OCI-LY1 (cell line): Measurements from ENCODE around the gene NOL3.

Experiments used
- H2AFZ ChIP-seq: fragments of 200-600 bp; sonication (generic), shearing (Covaris generic); 2 replicates; pipeline ENCODE4 v1.6.0; 2014; ENCODE audit warnings: antibody characterized with exemption, mild to moderate bottlenecking, low read length
- H3F3A ChIP-seq: fragments of 200-600 bp; sonication (generic), shearing (Covaris generic); 2 replicates; pipeline ENCODE4 v1.6.0; 2014; ENCODE audit warnings: mild to moderate bottlenecking, antibody characterized with exemption, low read length, moderate library complexity; ENCODE audit not compliant: insufficient read depth
- H3K27ac ChIP-seq: fragments of 200-600 bp; sonication (generic); 2 replicates; pipeline ENCODE4 v1.5.1; 2014; ENCODE audit warnings: low read length, mixed run types, mild to moderate bottlenecking, low read depth; ENCODE audit not compliant: poor library complexity, severe bottlenecking
- H3K27me3 ChIP-seq: fragments of 200-600 bp; sonication (generic); 2 replicates; pipeline ENCODE4 v1.6.0; 2014; ENCODE audit warnings: antibody characterized with exemption, mild to moderate bottlenecking, low read length, moderate library complexity; ENCODE audit not compliant: insufficient read depth
- H3K36me3 ChIP-seq: fragments of 200-600 bp; sonication (generic); 2 replicates; pipeline ENCODE4 v1.6.1; 2014; ENCODE audit warnings: mild to moderate bottlenecking, antibody characterized with exemption, low read length, moderate library complexity, mixed read lengths; ENCODE audit not compliant: insufficient read depth
- H3K4me1 ChIP-seq: fragments of 200-600 bp; sonication (generic); 2 replicates; pipeline ENCODE4 v1.5.1; 2014; ENCODE audit warnings: mild to moderate bottlenecking, low read length, moderate library complexity; ENCODE audit not compliant: insufficient read depth, severe bottlenecking
- H3K4me2 ChIP-seq: fragments of 200-600 bp; sonication (generic), shearing (Covaris generic); 2 replicates; pipeline ENCODE4 v1.6.1; 2014; ENCODE audit warnings: low read length
- H3K4me3 ChIP-seq: fragments of 200-600 bp; sonication (generic); 2 replicates; pipeline ENCODE4 v1.5.1; 2014; ENCODE audit warnings: low read length, low read depth, mild to moderate bottlenecking, mixed read lengths; ENCODE audit not compliant: poor library complexity, severe bottlenecking
- H3K79me2 ChIP-seq: fragments of 200-600 bp; shearing (Covaris generic); 2 replicates; pipeline ENCODE4 v1.6.1; 2016; ENCODE audit warnings: mixed run types, low read length, mixed read lengths; ENCODE audit not compliant: insufficient read depth
- H3K9ac ChIP-seq: fragments of 200-600 bp; sonication (generic), shearing (Covaris generic); 2 replicates; pipeline ENCODE4 v1.6.1; 2014; ENCODE audit warnings: mild to moderate bottlenecking, low read length, mixed read lengths
- H3K9me2 ChIP-seq: fragments of 200-600 bp; sonication (generic), shearing (Covaris generic); 2 replicates; pipeline ENCODE4 v1.6.1; 2014; ENCODE audit warnings: low read depth, mild to moderate bottlenecking, low read length, mixed read lengths
- H3K9me3 ChIP-seq: fragments of 200-600 bp; shearing (Covaris generic); 2 replicates; pipeline ENCODE4 v1.6.1; 2014; ENCODE audit warnings: low read length, mixed read lengths
- H4K20me1 ChIP-seq: fragments of 200-600 bp; sonication (generic), shearing (Covaris generic); 2 replicates; pipeline ENCODE4 v1.6.0; 2016; ENCODE audit warnings: mild to moderate bottlenecking, low read length; ENCODE audit not compliant: insufficient read depth
- EZH2 ChIP-seq: fragments of 200-600 bp; sonication (generic), shearing (Covaris generic); IDR thresholded peaks from 2 replicates; pipeline ENCODE4 v1.8.0; 2017; ENCODE audit warnings: borderline replicate concordance, mixed run types, mild to moderate bottlenecking, antibody characterized with exemption, low read length, moderate library complexity, mixed read lengths
- TF ChIP-seq, protein P1 (sequence below): fragments of 200-600 bp; sonication (generic), shearing (Covaris generic); IDR thresholded peaks from 2 replicates; pipeline ENCODE4 v1.5.1; 2017; ENCODE audit warnings: mild to moderate bottlenecking, antibody characterized with exemption, low read length, moderate library complexity, mixed read lengths

Gene NOL3

DNA sequence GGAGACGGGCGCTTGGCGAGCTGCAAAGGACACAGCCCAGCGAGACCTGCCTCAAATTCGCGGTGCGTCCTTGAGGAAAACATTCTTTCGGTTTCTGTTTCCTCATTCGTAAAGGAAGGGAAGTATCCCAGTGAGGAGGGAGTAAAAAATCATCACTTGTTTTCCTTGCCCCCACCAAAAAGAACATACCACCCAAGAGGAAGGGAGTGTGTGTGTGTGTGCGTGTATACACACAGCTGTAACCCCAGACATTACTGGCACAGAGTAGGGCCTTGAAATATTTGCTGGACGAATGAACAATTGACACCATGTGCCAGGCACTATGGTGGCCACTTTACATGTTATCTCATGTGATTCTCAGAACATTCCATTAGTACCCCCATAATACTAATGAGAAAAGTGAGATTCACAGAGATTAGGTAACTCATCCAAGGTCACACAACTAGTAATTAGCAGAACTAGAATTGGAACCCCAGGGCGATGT is 15.4 kb downstream of the NOL3 start:
- no peak overlapping the region for H3K9ac ChIP-seq
- H3K27ac ChIP-seq: no peak overlapping the region
- no peaks in the 10 kb centered on the region for H3K79me2 ChIP-seq
- H4K20me1 ChIP-seq: no peaks in the 10 kb centered on the region
- H3K4me1 ChIP-seq: peaks cover 17% of the 10 kb centered on the region
- no peaks in the 10 kb centered on the region for H3K27me3 ChIP-seq
- no peak overlapping the region for H3K4me3 ChIP-seq
- H3K4me2 ChIP-seq: no peak overlapping the region
- H2AFZ ChIP-seq: no peak overlapping the region
- H3F3A ChIP-seq: no peaks in the 10 kb centered on the region
- H3K36me3 ChIP-seq: no peaks in the 10 kb centered on the region
- H3K9me3 ChIP-seq: no peaks in the 10 kb centered on the region
- no peak for TF ChIP-seq EZH2
- TF ChIP-seq, protein P1, sequence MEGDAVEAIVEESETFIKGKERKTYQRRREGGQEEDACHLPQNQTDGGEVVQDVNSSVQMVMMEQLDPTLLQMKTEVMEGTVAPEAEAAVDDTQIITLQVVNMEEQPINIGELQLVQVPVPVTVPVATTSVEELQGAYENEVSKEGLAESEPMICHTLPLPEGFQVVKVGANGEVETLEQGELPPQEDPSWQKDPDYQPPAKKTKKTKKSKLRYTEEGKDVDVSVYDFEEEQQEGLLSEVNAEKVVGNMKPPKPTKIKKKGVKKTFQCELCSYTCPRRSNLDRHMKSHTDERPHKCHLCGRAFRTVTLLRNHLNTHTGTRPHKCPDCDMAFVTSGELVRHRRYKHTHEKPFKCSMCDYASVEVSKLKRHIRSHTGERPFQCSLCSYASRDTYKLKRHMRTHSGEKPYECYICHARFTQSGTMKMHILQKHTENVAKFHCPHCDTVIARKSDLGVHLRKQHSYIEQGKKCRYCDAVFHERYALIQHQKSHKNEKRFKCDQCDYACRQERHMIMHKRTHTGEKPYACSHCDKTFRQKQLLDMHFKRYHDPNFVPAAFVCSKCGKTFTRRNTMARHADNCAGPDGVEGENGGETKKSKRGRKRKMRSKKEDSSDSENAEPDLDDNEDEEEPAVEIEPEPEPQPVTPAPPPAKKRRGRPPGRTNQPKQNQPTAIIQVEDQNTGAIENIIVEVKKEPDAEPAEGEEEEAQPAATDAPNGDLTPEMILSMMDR: no peak; the same call in 1 of the 2 replicates
- no peaks in the 10 kb centered on the region for H3K9me2 ChIP-seq

DNA sequence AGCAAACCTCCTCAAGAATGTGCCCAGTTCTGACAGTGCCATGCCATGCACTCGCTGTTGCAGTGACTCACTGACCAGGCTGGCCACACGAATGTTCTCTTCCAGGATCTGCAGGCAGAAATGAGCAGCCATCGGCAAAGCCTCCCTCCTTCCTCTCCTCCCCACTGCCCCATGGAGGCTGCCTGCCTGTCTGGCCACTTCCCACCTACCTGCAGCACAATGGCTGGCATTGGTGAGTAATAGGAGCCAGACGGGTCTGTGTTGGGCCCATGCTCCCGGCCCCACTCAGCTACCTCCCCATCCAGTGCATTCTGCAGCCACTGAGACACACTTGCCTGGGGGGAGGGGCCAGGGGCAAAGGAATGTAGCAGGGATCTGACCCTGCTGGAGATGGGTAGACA is 16.2 kb downstream of the NOL3 start:
- peaks cover 17% of the 10 kb centered on the region for H3K4me1 ChIP-seq

DNA sequence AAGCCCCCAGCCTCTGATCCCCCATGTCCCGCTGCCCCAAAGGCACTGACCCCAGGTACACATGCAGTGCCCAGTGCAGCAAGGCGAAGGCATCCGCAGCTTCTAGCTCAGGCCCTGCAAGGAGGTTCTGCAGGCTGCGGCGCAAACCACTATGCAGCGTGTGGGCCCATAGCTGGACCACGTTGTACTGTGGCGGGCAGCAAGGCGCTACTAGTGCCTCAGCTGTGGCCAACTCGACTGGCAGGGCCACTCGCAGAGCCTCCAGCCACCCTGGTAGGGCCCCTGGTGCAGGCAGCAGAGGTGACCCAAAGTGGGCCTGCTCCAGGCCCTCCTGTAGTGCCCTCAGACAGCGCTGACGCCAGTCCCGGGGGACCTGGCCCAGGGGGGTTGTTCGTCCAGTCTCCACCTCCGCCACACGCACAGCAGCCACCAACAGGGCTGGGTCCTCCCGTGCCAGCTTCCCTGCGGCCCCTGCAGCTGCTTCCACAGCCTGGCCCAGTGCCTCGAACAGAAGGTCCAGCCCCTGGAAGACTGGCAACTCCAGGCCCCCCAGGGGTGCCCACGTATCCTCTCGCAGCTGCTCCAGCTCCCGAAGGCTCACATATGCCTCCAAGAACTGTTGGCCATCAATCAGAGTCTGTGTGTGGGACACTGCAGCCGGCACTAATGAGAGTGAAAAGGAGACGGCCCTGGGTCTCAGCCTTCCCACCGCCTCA is 17.0 kb downstream of the NOL3 start:
- TF ChIP-seq, protein P1: no peak
- no peak for TF ChIP-seq EZH2
- Histone ChIP-seq H3K4me1 (peaks cover 16% of the 10 kb centered on the region), H3K36me3 (no peaks in the 10 kb centered on the region), H3K27ac (no peak overlapping the region), H3K27me3 (no peaks in the 10 kb centered on the region), H2AFZ (no peak overlapping the region), H4K20me1 (no peaks in the 10 kb centered on the region), H3K9me2 (no peaks in the 10 kb centered on the region), H3K9me3 (no peaks in the 10 kb centered on the region), H3K4me3 (no peak overlapping the region), H3F3A (no peaks in the 10 kb centered on the region), H3K9ac (no peak overlapping the region), H3K79me2 (peaks cover 3% of the 10 kb centered on the region), H3K4me2 (no peak overlapping the region)

More for the DNA sequence above, 16.2 kb downstream of the NOL3 start:
- Histone ChIP-seq H3K27me3 (no peaks in the 10 kb centered on the region), H4K20me1 (no peaks in the 10 kb centered on the region), H3K36me3 (no peaks in the 10 kb centered on the region), H3K4me2 (no peak overlapping the region), H3K9ac (no peak overlapping the region), H3K4me3 (no peak overlapping the region), H3K27ac (no peak overlapping the region), H2AFZ (no peak overlapping the region), H3K79me2 (no peaks in the 10 kb centered on the region), H3K9me2 (no peaks in the 10 kb centered on the region), H3F3A (no peaks in the 10 kb centered on the region), H3K9me3 (no peaks in the 10 kb centered on the region)
- TF ChIP-seq EZH2: no peak
- TF ChIP-seq, protein P1: no peak
